Left renal pelvis (tissue), 4 donors: ENCODE results near the gene CRIM1. TPM values are rescaled to one million over a fixed set of nuclear protein-coding genes. Genes with fewer than 3 reads are reported as not detected.
A peak's percentile ranks its signal among the peaks of the same experiment; 100 is the strongest.

Source experiments
- DNase-seq, 4 donors: peaks; one replicate each; pipeline ENCODE4 v3.0.0-alpha.2; 2013; ENCODE audit warnings: low read depth in 4 of 4, low spot score in 3 of 4
- polyA plus RNA-seq, 4 donors: library from polyadenylated mRNA; unstranded; fragments of 120-200 nt; gene quantifications; one replicate each; pipeline ENCODE4 v1.2.1, GENCODE V29; 2013; ENCODE audit not compliant: insufficient read length in 4 of 4

CRIM1 gene
- polyA plus RNA-seq, 4 donors = 45.8 to 111 (median 90.2) TPM

DNA sequence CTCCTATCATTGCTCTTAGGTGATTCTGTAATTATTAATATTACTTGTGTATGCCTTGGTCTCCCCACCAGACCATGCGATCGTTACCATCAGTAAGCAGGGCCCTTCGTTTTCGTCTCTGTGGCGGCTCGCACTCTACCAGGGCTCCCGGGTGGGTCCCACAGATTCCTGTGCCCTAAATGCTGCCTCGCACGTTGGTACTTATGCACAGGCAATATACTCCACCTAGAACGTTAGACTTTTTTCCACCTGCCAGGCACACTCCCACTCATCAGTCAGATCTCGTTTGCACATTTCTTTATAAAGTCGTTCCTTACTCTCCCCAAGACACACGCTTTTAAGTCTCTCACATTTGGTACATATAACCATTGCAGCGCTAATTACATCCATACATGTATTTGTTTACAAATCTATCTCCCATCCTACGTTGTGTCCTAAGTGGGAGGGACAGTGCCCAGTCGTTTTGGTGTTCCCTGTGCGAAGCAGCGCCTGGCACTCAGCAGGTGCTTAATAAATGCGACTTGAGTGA lies 241.5 kb downstream of the CRIM1 start:
- no peak for DNase-seq

DNA sequence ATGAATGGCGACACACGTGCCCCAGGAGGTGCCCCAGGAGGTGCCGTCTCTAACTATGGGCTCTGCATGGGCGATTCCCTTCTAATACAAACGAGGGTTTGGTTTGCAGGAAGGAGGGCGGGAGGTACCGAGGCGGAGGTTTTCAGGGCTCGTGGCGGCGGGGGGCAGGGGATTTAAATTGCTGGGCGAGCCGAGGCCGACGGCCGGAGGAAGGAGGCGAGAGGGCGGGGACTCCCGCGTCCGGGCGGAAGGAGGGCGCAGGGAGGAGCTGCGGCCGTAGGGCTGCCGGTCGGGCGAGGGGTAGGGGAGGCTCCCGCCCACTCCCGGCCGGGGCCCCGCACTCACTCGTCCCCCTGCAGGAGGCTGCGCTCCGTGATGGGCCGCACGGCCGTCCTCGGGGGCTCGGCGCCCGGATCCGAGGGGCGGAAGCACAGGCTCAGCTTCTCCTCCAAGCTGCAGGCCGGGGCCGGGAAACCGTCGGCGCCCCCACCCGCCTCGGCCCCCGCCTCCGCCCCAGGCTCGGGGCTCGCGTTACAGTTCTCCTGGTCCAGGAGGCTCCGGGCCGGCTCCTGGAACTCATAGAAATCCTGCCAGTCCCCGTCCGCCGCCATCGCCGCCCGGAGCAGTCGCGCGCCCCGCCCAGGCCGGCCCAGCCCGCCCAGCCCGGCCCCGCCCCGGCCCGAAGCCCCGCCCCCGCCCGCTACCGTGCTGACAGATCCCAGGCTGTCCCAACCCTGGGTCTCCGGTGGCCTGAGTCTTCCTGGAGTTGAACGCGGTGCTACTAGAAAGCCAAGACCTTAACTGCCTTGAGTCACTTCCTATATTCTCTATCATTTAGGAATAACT lies 242.2 kb downstream of the CRIM1 start, which contains the start of gene FEZ2:
Gene FEZ2 (minus strand): TSS at position 637 of the 846 bp plus-strand sequence. CDS start 26 bp downstream, at position 611.
- DNase-seq = peak in 3 of 4 donors; percentile 53 to 60 (median 59)

Other genes starting within 250 kb of the CRIM1 start
- 100 to 1,000 TPM in 1 of 4 donors, 10 to 100 TPM in 3; 72.5 to 101 (median 80.5) TPM for gene FEZ2, start 242.4 kb downstream of the CRIM1 start, polyA plus RNA-seq